ENCODE measurements around the gene PIK3C3.
"Not testable (repeated sequence)": the region's sequence is repeated elsewhere in the genome, so short reads cannot be mapped to it uniquely, and the experiment has no call there.

The PIK3C3 gene

GRCh38 chr18:42048158-42048557 lies 93.1 kb downstream of the PIK3C3 start:
- Histone ChIP-seq H3K27ac (ENCODE audit: low read depth, low read length, poor library complexity, severe bottlenecking) (no peak overlapping the region), H3K36me3 (ENCODE audit: insufficient read depth, low read length) (peaks cover 17% of the 10 kb centered on the region; the same call in 1 of the 2 replicates), H3K4me3 (ENCODE audit: low read depth, low read length, poor library complexity, severe bottlenecking) (no peak overlapping the region), H3K9me2 (ENCODE audit: low read depth, low read length) (no peaks in the 10 kb centered on the region), H3K4me2 (ENCODE audit: low read length) (no peak overlapping the region), H2AFZ (ENCODE audit: low read length) (no peak overlapping the region), H3K4me1 (ENCODE audit: insufficient read depth, low read length, severe bottlenecking) (no peaks in the 10 kb centered on the region), H3F3A (ENCODE audit: insufficient read depth, low read length) (peaks cover 5% of the 10 kb centered on the region; the same call in 1 of the 2 replicates), H3K79me2 (ENCODE audit: insufficient read depth, low read length) (no peaks in the 10 kb centered on the region), H3K9me3 (ENCODE audit: low read length) (no peaks in the 10 kb centered on the region), H4K20me1 (ENCODE audit: insufficient read depth, low read length) (no peaks in the 10 kb centered on the region), H3K9ac (ENCODE audit: low read length) (no peak overlapping the region), H3K27me3 (ENCODE audit: insufficient read depth, low read length) (no peaks in the 10 kb centered on the region)
- no peak for TF ChIP-seq EZH2 (IDR thresholded peaks at IDR 0.05; ENCODE audit: borderline replicate concordance, low read length)
- TF ChIP-seq, protein P1, sequence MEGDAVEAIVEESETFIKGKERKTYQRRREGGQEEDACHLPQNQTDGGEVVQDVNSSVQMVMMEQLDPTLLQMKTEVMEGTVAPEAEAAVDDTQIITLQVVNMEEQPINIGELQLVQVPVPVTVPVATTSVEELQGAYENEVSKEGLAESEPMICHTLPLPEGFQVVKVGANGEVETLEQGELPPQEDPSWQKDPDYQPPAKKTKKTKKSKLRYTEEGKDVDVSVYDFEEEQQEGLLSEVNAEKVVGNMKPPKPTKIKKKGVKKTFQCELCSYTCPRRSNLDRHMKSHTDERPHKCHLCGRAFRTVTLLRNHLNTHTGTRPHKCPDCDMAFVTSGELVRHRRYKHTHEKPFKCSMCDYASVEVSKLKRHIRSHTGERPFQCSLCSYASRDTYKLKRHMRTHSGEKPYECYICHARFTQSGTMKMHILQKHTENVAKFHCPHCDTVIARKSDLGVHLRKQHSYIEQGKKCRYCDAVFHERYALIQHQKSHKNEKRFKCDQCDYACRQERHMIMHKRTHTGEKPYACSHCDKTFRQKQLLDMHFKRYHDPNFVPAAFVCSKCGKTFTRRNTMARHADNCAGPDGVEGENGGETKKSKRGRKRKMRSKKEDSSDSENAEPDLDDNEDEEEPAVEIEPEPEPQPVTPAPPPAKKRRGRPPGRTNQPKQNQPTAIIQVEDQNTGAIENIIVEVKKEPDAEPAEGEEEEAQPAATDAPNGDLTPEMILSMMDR (IDR thresholded peaks at IDR 0.05; ENCODE audit: low read length) = no peak

- not testable (repeated sequence) for H4K20me1 ChIP-seq (ENCODE audit: insufficient read depth, low read length); H3K27me3 ChIP-seq (ENCODE audit: insufficient read depth, low read length); H3K9me3 ChIP-seq (ENCODE audit: low read length); H3K27ac ChIP-seq (ENCODE audit: low read depth, low read length, poor library complexity, severe bottlenecking); H3K4me3 ChIP-seq (ENCODE audit: low read depth, low read length, poor library complexity, severe bottlenecking); H3K4me2 ChIP-seq (ENCODE audit: low read length); H3K79me2 ChIP-seq (ENCODE audit: insufficient read depth, low read length); H3K4me1 ChIP-seq (ENCODE audit: insufficient read depth, low read length, severe bottlenecking); H3F3A ChIP-seq (ENCODE audit: insufficient read depth, low read length); H3K9me2 ChIP-seq (ENCODE audit: low read depth, low read length); H3K9ac ChIP-seq (ENCODE audit: low read length); H2AFZ ChIP-seq (ENCODE audit: low read length)
- H3K36me3 ChIP-seq (ENCODE audit: insufficient read depth, low read length) = peaks cover 17% of the 10 kb centered on the region; the same call in 1 of the 2 replicates
These were observed 94.5 kb downstream of the PIK3C3 start for GRCh38 chr18:42049536-42049935.

- no peak overlapping the region for H3K4me3 ChIP-seq (ENCODE audit: low read depth, low read length, poor library complexity, severe bottlenecking)
- H3K9ac ChIP-seq (ENCODE audit: low read length) = no peak overlapping the region
- TF ChIP-seq, protein P1 (IDR thresholded peaks at IDR 0.05; ENCODE audit: low read length) = no peak
- no peak for TF ChIP-seq EZH2 (IDR thresholded peaks at IDR 0.05; ENCODE audit: borderline replicate concordance, low read length)
- peaks cover 5% of the 10 kb centered on the region; the same call in 1 of the 2 replicates for H3F3A ChIP-seq (ENCODE audit: insufficient read depth, low read length)
- no peaks in the 10 kb centered on the region for H4K20me1 ChIP-seq (ENCODE audit: insufficient read depth, low read length)
- no peaks in the 10 kb centered on the region for H3K9me3 ChIP-seq (ENCODE audit: low read length)
- no peak overlapping the region for H3K27ac ChIP-seq (ENCODE audit: low read depth, low read length, poor library complexity, severe bottlenecking)
- H3K4me2 ChIP-seq (ENCODE audit: low read length) = no peak overlapping the region
- H3K36me3 ChIP-seq (ENCODE audit: insufficient read depth, low read length) = peaks cover 17% of the 10 kb centered on the region; the same call in 1 of the 2 replicates
- H3K79me2 ChIP-seq (ENCODE audit: insufficient read depth, low read length) = no peaks in the 10 kb centered on the region
- H3K4me1 ChIP-seq (ENCODE audit: insufficient read depth, low read length, severe bottlenecking) = no peaks in the 10 kb centered on the region
- H2AFZ ChIP-seq (ENCODE audit: low read length) = no peak overlapping the region
- H3K27me3 ChIP-seq (ENCODE audit: insufficient read depth, low read length) = no peaks in the 10 kb centered on the region
- no peaks in the 10 kb centered on the region for H3K9me2 ChIP-seq (ENCODE audit: low read depth, low read length)
These were observed 96.4 kb downstream of the PIK3C3 start for GRCh38 chr18:42051411-42051810.

- Histone ChIP-seq H3K9ac (ENCODE audit: low read length) (no peak overlapping the region), H3K27me3 (ENCODE audit: insufficient read depth, low read length) (no peaks in the 10 kb centered on the region), H3K79me2 (ENCODE audit: insufficient read depth, low read length) (no peaks in the 10 kb centered on the region), H3K9me2 (ENCODE audit: low read depth, low read length) (no peaks in the 10 kb centered on the region), H3K9me3 (ENCODE audit: low read length) (no peaks in the 10 kb centered on the region), H3K4me3 (ENCODE audit: low read depth, low read length, poor library complexity, severe bottlenecking) (no peak overlapping the region), H2AFZ (ENCODE audit: low read length) (no peak overlapping the region), H3F3A (ENCODE audit: insufficient read depth, low read length) (peaks cover 5% of the 10 kb centered on the region; the same call in 1 of the 2 replicates), H3K4me1 (ENCODE audit: insufficient read depth, low read length, severe bottlenecking) (no peaks in the 10 kb centered on the region), H3K36me3 (ENCODE audit: insufficient read depth, low read length) (peaks cover 17% of the 10 kb centered on the region; the same call in 1 of the 2 replicates), H3K4me2 (ENCODE audit: low read length) (no peak overlapping the region), H4K20me1 (ENCODE audit: insufficient read depth, low read length) (no peaks in the 10 kb centered on the region), H3K27ac (ENCODE audit: low read depth, low read length, poor library complexity, severe bottlenecking) (no peak overlapping the region)
- TF ChIP-seq, protein P1 (IDR thresholded peaks at IDR 0.05; ENCODE audit: low read length) = peak; percentile 65
- no peak for TF ChIP-seq EZH2 (IDR thresholded peaks at IDR 0.05; ENCODE audit: borderline replicate concordance, low read length)
These were observed 97.2 kb downstream of the PIK3C3 start for GRCh38 chr18:42052122-42052708.
